Esophagus squamous epithelium (tissue), 5 donors: Measurements from ENCODE around the gene ANKRD60. TPM values are rescaled to one million over a fixed set of nuclear protein-coding genes. Genes with fewer than 3 reads are reported as not detected.

Source experiments
- DNase-seq: peaks from one replicate; lab custom pipeline; 2025; lab: John Stamatoyannopoulos, UW
- H3K27ac ChIP-seq, 4 donors: fragments of 200-600 bp; sonication (generic); one replicate each; pipeline ENCODE4 v1.5.1; 2016 to 2019; ENCODE audit warnings: mild to moderate bottlenecking in 1 of 4
- H3K27me3 ChIP-seq, 4 donors: fragments of 200-600 bp; sonication (generic); 1 replicate in 3 of 4; 2 replicates in 1 of 4; pipeline versions ENCODE4 v1.5.1 to v1.6.0; 2017 to 2021; ENCODE audit warnings: antibody characterized with exemption in 1 of 4
- H3K36me3 ChIP-seq, 3 donors: fragments of 200-600 bp; sonication (generic); one replicate each; pipeline ENCODE4 v1.5.1; 2016 to 2019
- H3K4me1 ChIP-seq, 3 donors: fragments of 200-600 bp; sonication (generic); one replicate each; pipeline ENCODE4 v1.5.1; 2017 to 2019
- H3K4me3 ChIP-seq, 4 donors: fragments of 200-600 bp; sonication (generic); 1 replicate in 3 of 4; 2 replicates in 1 of 4; pipeline ENCODE4 v1.5.1; 2016 to 2019; ENCODE audit warnings: mild to moderate bottlenecking in 2 of 4, moderate library complexity in 1 of 4
- H3K9me3 ChIP-seq, 3 donors: fragments of 200-600 bp; sonication (generic); one replicate each; pipeline ENCODE4 v1.5.1; 2016 to 2019
- POLR2A ChIP-seq, 4 donors: fragments of 450-650 bp; IDR thresholded peaks; one replicate each; pipeline ENCODE4 v1.6.1; 2017; ENCODE audit warnings: antibody characterized with exemption in 4 of 4, mild to moderate bottlenecking in 4 of 4, moderate library complexity in 3 of 4
- WGBS, 2 donors: methylation state at CpG; one replicate each; pipeline ENCODE4 v1.1.5; 2018; 5-methylcytosine and 5-hydroxymethylcytosine counted together
- intact Hi-C: fragments of 100-400 bp; cut with DNase I; formaldehyde crosslinking; loops from one replicate; pipeline ENCODE4 v1.15.0; 2022
- total RNA-seq, 4 donors: library from RNA; depleted of rRNA; stranded (reverse); fragments of >200 nt; gene quantifications; one replicate each; pipeline ENCODE4 v1.1.0, GENCODE V29; 2016
- TF ChIP-seq, protein P1 (sequence below), 6 experiments: fragments of 450-650 bp in 4 of 6; fragments of 200-600 bp in 2 of 6; sonication (generic) in 2 of 6; IDR thresholded peaks; one replicate each; pipeline ENCODE4 v1.5.1; 2016 to 2019; ENCODE audit warnings: antibody characterized with exemption in 6 of 6, mild to moderate bottlenecking in 4 of 6, moderate library complexity in 4 of 6
- donor health status: DM: yes; HTN: yes; CAD: no.

Gene ANKRD60
- total RNA-seq, 4 donors from 2014 or later = not detected

DNA sequence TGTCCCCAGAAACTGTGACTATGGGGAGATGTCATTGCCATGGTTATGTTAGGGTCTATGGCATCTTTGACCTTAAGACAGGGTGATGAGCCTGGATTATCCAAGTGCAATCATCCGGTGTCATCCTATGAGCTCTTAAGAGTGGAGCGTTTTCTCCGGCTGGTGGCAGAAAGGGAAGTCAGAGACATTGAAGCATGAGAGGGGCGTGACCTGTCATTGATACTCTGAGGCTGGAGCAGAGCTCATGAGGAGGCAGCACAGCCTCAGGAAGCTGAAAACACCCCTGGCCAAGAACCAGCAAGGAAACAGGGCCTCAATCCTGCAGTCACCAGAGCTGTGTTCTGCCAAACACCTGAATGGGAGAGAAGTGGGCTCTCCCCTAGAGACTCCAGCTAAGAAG is 59.6 kb downstream of the ANKRD60 start:
- 72% methylated on average over 4 of the region's 4 CpGs; no CpG with 5 or more reads in 1 of the 2 donors for WGBS, 2 donors

DNA sequence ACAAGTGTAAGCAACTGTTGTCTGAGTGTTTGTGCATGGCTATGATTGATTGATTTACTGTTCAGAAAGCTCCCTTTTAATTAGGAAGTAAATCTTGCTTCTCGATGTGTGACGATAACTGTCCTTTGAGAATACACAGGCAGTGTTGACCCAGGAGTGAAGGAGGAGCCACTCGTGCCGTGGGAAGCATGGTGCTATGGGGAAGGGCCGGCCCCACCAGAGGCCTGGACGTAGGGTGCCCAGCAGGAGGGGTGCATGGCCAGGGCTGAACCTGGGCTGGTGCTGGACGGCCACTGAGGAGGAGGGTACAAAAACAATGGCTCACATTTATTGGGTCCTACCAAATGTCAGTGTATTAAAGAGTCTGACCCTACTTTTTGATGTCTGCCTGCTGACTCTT is 60.7 kb downstream of the ANKRD60 start:
- no peak for DNase-seq
- no peak overlapping the region for H3K27ac ChIP-seq
- no peak overlapping the region for H3K4me3 ChIP-seq
- no peaks in the 10 kb centered on the region for H3K9me3 ChIP-seq
- H3K27me3 ChIP-seq = no peaks in the 10 kb centered on the region
- no peaks in the 10 kb centered on the region for H3K4me1 ChIP-seq
- no peak for TF ChIP-seq POLR2A (IDR thresholded peaks at IDR 0.05)
- H3K36me3 ChIP-seq = no peaks in the 10 kb centered on the region
- WGBS, 2 donors = 62 to 80% methylated on average over 5 of the region's 7 CpGs
- intact Hi-C loops = no loop called here

More for the DNA sequence above, 59.6 kb downstream of the ANKRD60 start:
- intact Hi-C loops = no loop called here
- Histone ChIP-seq H3K27me3 (no peaks in the 10 kb centered on the region), H3K4me1 (no peaks in the 10 kb centered on the region), H3K4me3 (no peak overlapping the region), H3K36me3 (no peaks in the 10 kb centered on the region), H3K9me3 (no peaks in the 10 kb centered on the region), H3K27ac (no peak overlapping the region)
- TF ChIP-seq, protein P1, sequence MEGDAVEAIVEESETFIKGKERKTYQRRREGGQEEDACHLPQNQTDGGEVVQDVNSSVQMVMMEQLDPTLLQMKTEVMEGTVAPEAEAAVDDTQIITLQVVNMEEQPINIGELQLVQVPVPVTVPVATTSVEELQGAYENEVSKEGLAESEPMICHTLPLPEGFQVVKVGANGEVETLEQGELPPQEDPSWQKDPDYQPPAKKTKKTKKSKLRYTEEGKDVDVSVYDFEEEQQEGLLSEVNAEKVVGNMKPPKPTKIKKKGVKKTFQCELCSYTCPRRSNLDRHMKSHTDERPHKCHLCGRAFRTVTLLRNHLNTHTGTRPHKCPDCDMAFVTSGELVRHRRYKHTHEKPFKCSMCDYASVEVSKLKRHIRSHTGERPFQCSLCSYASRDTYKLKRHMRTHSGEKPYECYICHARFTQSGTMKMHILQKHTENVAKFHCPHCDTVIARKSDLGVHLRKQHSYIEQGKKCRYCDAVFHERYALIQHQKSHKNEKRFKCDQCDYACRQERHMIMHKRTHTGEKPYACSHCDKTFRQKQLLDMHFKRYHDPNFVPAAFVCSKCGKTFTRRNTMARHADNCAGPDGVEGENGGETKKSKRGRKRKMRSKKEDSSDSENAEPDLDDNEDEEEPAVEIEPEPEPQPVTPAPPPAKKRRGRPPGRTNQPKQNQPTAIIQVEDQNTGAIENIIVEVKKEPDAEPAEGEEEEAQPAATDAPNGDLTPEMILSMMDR (IDR thresholded peaks at IDR 0.05) = no peak
- no peak for TF ChIP-seq POLR2A (IDR thresholded peaks at IDR 0.05)
- DNase-seq = no peak

Other genes with a start within 250 kb of the ANKRD60 start
- 10 to 100 TPM; 18.4 to 33.2 (median 21.4) TPM for gene RAB22A, start 81.1 kb upstream of the ANKRD60 start, total RNA-seq
- 10 to 100 TPM; 11.5 to 21.2 (median 16.6) TPM for gene VAPB, start 160.6 kb upstream of the ANKRD60 start, total RNA-seq